ENCODE measurements around the gene TPSAB1. TPM values are rescaled to one million over a fixed set of nuclear protein-coding genes. Genes with fewer than 3 reads are reported as not detected.

The TPSAB1 gene
- total RNA-seq, 5 donors from 2014 or later (not counting 1 experiment from before 2014, with no cell fraction given) = 0.39 to 1.6 (median 1.2) TPM; not detected in 2

DNA sequence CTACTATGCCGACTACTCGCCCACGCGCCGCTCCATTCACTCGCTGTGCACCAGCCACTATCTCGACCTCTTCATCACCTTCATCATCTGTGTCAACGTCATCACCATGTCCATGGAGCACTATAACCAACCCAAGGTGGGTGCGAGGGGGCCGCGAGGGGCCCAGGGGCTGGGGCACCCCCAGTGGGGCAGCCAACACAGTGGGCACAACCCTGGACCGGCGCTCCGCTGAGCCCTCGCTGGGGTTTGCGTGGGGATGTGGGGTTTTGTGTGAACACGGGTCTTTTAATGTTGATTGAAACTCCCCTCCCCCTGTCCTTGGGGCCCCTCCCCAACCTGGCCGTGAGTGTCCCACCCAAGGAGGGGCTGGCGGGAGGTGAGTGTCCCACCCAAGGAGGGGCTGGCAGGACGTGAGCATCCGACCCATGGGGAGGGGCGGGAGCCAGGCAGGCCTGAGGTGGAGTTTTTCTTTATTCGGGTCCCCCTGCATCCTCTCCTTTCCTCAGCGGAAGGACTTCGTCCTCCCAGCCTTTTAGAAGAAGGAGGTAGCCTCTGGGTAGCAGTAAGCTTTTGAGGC is 26.6 kb upstream of the TPSAB1 start:
- H3K9me3 ChIP-seq = no peaks in the 10 kb centered on the region
- no peak overlapping the region for H3K4me3 Mint-ChIP-seq
- H3K36me3 ChIP-seq (ENCODE audit: control insufficient read depth in 2 of 2, extremely low read depth in 1 of 2, insufficient read depth in 1 of 2, low read length in 1 of 2) = no peaks in the 10 kb centered on the region
- DNase-seq (no peak), ATAC-seq (replicated peaks in 1 of 4) (no peak)
- 91% methylated on average over 9 of the region's 25 CpGs for WGBS (ENCODE audit: insufficient coverage)
- no peaks in the 10 kb centered on the region for H3K36me3 Mint-ChIP-seq
- H3K27me3 Mint-ChIP-seq = no peaks in the 10 kb centered on the region
- peaks cover 0 to 2% (median 0%) of the 10 kb centered on the region in 3 donors for H3K4me1 Mint-ChIP-seq
- peaks cover 0 to 8% of the 10 kb centered on the region in 2 experiments for H3K4me1 ChIP-seq (ENCODE audit: control insufficient read depth in 1 of 2, extremely low read depth in 1 of 2, insufficient read depth in 2 of 2, low read length in 2 of 2)
- H3K4me3 ChIP-seq (ENCODE audit: control insufficient read depth in 1 of 2, extremely low read depth in 1 of 2, low read length in 1 of 2) = no peak overlapping the region
- H3K9me3 Mint-ChIP-seq = no peaks in the 10 kb centered on the region
- no peak overlapping the region for H3K27ac Mint-ChIP-seq
- H3K27ac ChIP-seq (ENCODE audit: low read length) = no peak overlapping the region
- peaks cover 0 to 10% of the 10 kb centered on the region in 2 experiments for H3K27me3 ChIP-seq (replicated peaks in 1 of 2; ENCODE audit: control insufficient read depth in 2 of 2, extremely low read depth in 1 of 2, insufficient read depth in 2 of 2, low read length in 1 of 2)
- POLR2A ChIA-PET = no interaction called here
- CTCF ChIA-PET = no interaction called here

DNA sequence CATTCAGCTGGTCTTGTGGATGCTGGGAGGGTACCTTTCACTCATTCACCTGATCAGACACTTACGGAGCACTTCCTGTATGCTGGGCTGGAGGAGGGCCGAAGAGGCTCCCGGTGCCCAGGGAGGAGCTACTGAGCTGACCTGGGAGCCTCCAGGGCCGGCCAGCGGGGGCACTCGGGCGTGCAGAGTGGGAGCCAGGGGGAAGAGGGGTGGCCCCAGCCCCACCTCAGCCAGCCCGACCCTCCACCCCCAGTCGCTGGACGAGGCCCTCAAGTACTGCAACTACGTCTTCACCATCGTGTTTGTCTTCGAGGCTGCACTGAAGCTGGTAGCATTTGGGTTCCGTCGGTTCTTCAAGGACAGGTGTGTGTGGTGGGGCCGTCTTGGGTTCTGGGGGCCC is 25.8 kb upstream of the TPSAB1 start:
- Mint-ChIP-seq H3K9me3 (no peaks in the 10 kb centered on the region), H3K36me3 (no peaks in the 10 kb centered on the region), H3K4me1 (no peaks in the 10 kb centered on the region), H3K27ac (no peak overlapping the region), H3K4me3 (no peak overlapping the region), H3K27me3 (no peaks in the 10 kb centered on the region)
- ATAC-seq (replicated peaks in 1 of 4) = no peak
- 78% methylated on average over 5 of the region's 16 CpGs for WGBS (ENCODE audit: insufficient coverage)
- H3K4me3 ChIP-seq (ENCODE audit: control insufficient read depth in 1 of 2, extremely low read depth in 1 of 2, low read length in 1 of 2) = no peak overlapping the region
- CTCF ChIA-PET = interaction anchor here in 1 of 2 donors (0.6 kb wide), 1 partner anchor 1120 kb away, joined by 10 read pairs; no protein-coding TSS in a partner anchor
- no peak overlapping the region for H3K27ac ChIP-seq (ENCODE audit: low read length)
- no peaks in the 10 kb centered on the region for H3K36me3 ChIP-seq (ENCODE audit: control insufficient read depth in 2 of 2, extremely low read depth in 1 of 2, insufficient read depth in 1 of 2, low read length in 1 of 2)
- peaks cover 0 to 10% of the 10 kb centered on the region in 2 experiments for H3K27me3 ChIP-seq (replicated peaks in 1 of 2; ENCODE audit: control insufficient read depth in 2 of 2, extremely low read depth in 1 of 2, insufficient read depth in 2 of 2, low read length in 1 of 2)
- H3K4me1 ChIP-seq (ENCODE audit: control insufficient read depth in 1 of 2, extremely low read depth in 1 of 2, insufficient read depth in 2 of 2, low read length in 2 of 2) = peaks cover 0 to 2% of the 10 kb centered on the region in 2 experiments
- H3K9me3 ChIP-seq = no peaks in the 10 kb centered on the region
- DNase-seq = no peak
- POLR2A ChIA-PET = interaction anchor here in 1 of 2 donors (0.6 kb wide), 1 partner anchor 128 kb away, joined by 5 read pairs; no protein-coding TSS in a partner anchor

DNA sequence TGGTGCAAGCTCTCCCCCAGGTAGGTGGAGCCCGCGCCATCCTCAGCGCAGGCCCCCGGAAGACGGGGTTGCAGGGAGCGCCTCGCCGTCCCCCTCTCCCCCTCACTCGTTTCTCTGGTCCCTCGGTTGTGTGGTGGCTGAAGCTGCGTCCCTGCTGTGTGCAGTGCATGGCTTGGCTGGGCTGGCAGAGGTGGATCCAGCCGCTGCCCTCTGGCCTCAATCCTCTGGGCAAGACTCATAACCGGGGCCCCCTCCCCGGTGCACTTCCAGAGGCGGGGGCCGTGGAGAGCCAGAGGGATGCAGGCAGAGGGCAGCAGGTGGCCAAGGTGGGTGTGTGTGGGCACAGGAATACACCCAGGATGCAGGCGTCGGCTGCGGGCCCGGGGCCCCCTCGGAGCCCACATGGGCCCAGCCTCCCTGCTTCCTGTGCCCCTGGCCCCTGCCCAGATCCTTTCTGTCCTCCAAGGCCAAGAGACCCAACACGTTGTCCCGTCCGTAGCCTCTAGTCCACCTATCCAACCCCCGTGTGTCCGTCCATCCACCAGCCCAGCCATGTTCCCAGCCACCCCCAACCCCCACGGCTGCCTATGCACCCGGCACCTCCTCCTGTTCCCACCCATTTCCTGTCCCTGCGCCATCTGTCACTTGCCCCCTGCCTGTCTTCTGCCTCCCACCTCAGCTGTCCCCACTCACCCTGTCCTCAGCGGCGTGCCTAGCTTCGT is 24.8 kb upstream of the TPSAB1 start:
- Mint-ChIP-seq H3K4me3 (no peak overlapping the region), H3K36me3 (no peaks in the 10 kb centered on the region), H3K4me1 (no peaks in the 10 kb centered on the region), H3K27ac (no peak overlapping the region), H3K27me3 (no peaks in the 10 kb centered on the region), H3K9me3 (no peaks in the 10 kb centered on the region)
- DNase-seq (no peak), ATAC-seq (replicated peaks in 1 of 4) (no peak)
- CTCF ChIA-PET = no interaction called here
- no peaks in the 10 kb centered on the region for H3K36me3 ChIP-seq (ENCODE audit: control insufficient read depth in 2 of 2, extremely low read depth in 1 of 2, insufficient read depth in 1 of 2, low read length in 1 of 2)
- no peak overlapping the region for H3K27ac ChIP-seq (ENCODE audit: low read length)
- 66% methylated on average over 25 of the region's 32 CpGs for WGBS (ENCODE audit: insufficient coverage)
- H3K27me3 ChIP-seq (replicated peaks in 1 of 2; ENCODE audit: control insufficient read depth in 2 of 2, extremely low read depth in 1 of 2, insufficient read depth in 2 of 2, low read length in 1 of 2) = peaks cover 0 to 10% of the 10 kb centered on the region in 2 experiments
- no peak overlapping the region for H3K4me3 ChIP-seq (ENCODE audit: control insufficient read depth in 1 of 2, extremely low read depth in 1 of 2, low read length in 1 of 2)
- POLR2A ChIA-PET = no interaction called here
- no peaks in the 10 kb centered on the region for H3K9me3 ChIP-seq
- no peaks in the 10 kb centered on the region for H3K4me1 ChIP-seq (ENCODE audit: control insufficient read depth in 1 of 2, extremely low read depth in 1 of 2, insufficient read depth in 2 of 2, low read length in 2 of 2)

DNA sequence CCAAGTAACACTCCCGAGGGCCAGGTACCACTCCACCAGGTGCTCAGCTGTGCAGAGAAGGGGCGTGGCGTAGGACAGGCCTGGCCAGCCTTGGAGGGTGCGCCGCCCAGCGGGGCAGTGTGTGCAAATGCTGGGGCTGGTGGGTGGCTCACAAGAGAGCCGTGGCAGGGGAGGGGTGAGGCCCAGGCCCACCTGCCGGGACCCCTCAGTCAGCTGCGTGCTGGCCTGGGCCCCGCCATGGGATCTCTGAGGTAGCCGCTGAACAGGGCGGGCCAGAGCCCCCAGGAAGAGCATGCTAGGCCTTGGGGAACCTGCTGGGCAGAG is 24.2 kb upstream of the TPSAB1 start:
- Histone ChIP-seq H3K9me3 (no peaks in the 10 kb centered on the region), H3K27me3 (replicated peaks in 1 of 2; ENCODE audit: control insufficient read depth in 2 of 2, extremely low read depth in 1 of 2, insufficient read depth in 2 of 2, low read length in 1 of 2) (peaks cover 0 to 11% of the 10 kb centered on the region in 2 experiments), H3K36me3 (ENCODE audit: control insufficient read depth in 2 of 2, extremely low read depth in 1 of 2, insufficient read depth in 1 of 2, low read length in 1 of 2) (no peaks in the 10 kb centered on the region), H3K27ac (ENCODE audit: low read length) (no peak overlapping the region), H3K4me1 (ENCODE audit: control insufficient read depth in 1 of 2, extremely low read depth in 1 of 2, insufficient read depth in 2 of 2, low read length in 2 of 2) (no peaks in the 10 kb centered on the region), H3K4me3 (ENCODE audit: control insufficient read depth in 1 of 2, extremely low read depth in 1 of 2, low read length in 1 of 2) (no peak overlapping the region)
- ChIA-PET CTCF (no interaction called here), POLR2A (no interaction called here)
- no peak overlapping the region for H3K27ac Mint-ChIP-seq
- no peaks in the 10 kb centered on the region for H3K9me3 Mint-ChIP-seq
- H3K27me3 Mint-ChIP-seq = no peaks in the 10 kb centered on the region
- 84% methylated on average over 12 of the region's 12 CpGs for WGBS (ENCODE audit: insufficient coverage)
- ATAC-seq (replicated peaks in 1 of 4) = no peak
- H3K4me3 Mint-ChIP-seq = no peak overlapping the region
- H3K4me1 Mint-ChIP-seq = no peaks in the 10 kb centered on the region
- DNase-seq = no peak
- H3K36me3 Mint-ChIP-seq = no peaks in the 10 kb centered on the region

DNA sequence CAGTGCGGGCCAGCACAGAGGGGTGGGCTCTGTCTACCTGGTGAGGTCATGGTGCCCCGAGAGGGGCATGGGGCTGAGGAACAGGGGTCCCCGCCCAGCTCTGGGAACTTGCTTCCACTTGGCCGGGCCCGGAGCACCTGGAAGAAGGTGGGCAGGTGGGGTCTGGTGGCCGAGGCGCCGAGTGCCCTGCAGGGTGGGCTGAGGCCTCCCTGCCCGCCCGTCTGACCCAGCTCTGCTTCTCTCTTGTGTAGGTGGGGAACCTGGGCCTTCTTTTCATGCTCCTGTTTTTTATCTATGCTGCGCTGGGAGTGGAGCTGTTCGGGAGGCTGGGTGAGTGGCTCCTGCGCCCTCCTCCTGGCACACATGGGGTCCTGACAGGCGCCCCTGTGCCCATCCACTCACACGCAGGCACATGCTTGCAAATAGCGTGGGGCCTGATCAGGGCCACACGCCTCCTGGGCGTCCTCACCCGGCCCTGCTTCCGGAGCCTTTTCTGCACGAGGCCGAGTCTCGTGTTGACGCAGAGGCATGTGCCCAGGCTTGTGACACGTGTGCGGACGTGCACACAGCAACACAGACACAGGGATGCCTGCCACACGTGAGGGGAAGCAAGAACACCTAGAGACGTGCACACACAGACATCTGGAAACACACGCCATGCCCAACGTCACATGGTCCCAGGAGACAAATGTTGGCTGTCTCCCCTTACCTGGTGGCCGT is 23.7 kb upstream of the TPSAB1 start:
- Histone ChIP-seq H3K4me1 (ENCODE audit: control insufficient read depth in 1 of 2, extremely low read depth in 1 of 2, insufficient read depth in 2 of 2, low read length in 2 of 2) (no peaks in the 10 kb centered on the region), H3K27ac (ENCODE audit: low read length) (no peak overlapping the region), H3K4me3 (ENCODE audit: control insufficient read depth in 1 of 2, extremely low read depth in 1 of 2, low read length in 1 of 2) (no peak overlapping the region), H3K9me3 (no peaks in the 10 kb centered on the region), H3K36me3 (ENCODE audit: control insufficient read depth in 2 of 2, extremely low read depth in 1 of 2, insufficient read depth in 1 of 2, low read length in 1 of 2) (no peaks in the 10 kb centered on the region), H3K27me3 (replicated peaks in 1 of 2; ENCODE audit: control insufficient read depth in 2 of 2, extremely low read depth in 1 of 2, insufficient read depth in 2 of 2, low read length in 1 of 2) (peaks cover 0 to 15% of the 10 kb centered on the region in 2 experiments)
- no peaks in the 10 kb centered on the region for H3K36me3 Mint-ChIP-seq
- H3K27ac Mint-ChIP-seq = no peak overlapping the region
- ChIA-PET POLR2A (no interaction called here), CTCF (no interaction called here)
- no peak for DNase-seq
- H3K4me3 Mint-ChIP-seq = no peak overlapping the region
- no peak for ATAC-seq (replicated peaks in 1 of 4)
- WGBS (ENCODE audit: insufficient coverage) = 85% methylated on average over 32 of the region's 32 CpGs
- no peaks in the 10 kb centered on the region for H3K4me1 Mint-ChIP-seq
- H3K27me3 Mint-ChIP-seq = no peaks in the 10 kb centered on the region
- no peaks in the 10 kb centered on the region for H3K9me3 Mint-ChIP-seq

DNA sequence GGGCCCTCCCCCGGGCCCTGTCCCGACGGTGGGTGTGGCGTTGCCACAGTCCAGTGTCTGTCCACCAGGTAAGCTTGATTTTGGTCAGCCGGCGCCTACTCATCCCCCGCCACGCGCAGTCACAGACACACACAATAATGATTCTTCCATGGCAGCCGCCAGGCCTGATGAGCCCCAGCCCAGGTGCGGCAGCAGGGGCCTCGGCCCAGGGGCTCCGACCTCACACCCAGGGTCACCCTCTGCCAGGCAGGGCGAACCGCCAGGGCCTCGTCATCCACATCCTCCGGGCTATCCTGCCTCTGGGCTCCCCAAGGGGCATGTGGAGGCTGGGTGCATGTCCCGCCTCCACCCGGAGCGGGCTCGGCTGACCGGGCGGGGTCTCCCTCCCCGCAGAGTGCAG is 23.0 kb upstream of the TPSAB1 start:
- Mint-ChIP-seq H3K27ac (no peak overlapping the region), H3K36me3 (no peaks in the 10 kb centered on the region), H3K4me1 (no peaks in the 10 kb centered on the region), H3K4me3 (no peak overlapping the region), H3K9me3 (no peaks in the 10 kb centered on the region), H3K27me3 (no peaks in the 10 kb centered on the region)
- ChIA-PET CTCF (no interaction called here), POLR2A (no interaction called here)
- Histone ChIP-seq H3K4me3 (ENCODE audit: control insufficient read depth in 1 of 2, extremely low read depth in 1 of 2, low read length in 1 of 2) (no peak overlapping the region), H3K27ac (ENCODE audit: low read length) (no peak overlapping the region), H3K36me3 (ENCODE audit: control insufficient read depth in 2 of 2, extremely low read depth in 1 of 2, insufficient read depth in 1 of 2, low read length in 1 of 2) (no peaks in the 10 kb centered on the region), H3K4me1 (ENCODE audit: control insufficient read depth in 1 of 2, extremely low read depth in 1 of 2, insufficient read depth in 2 of 2, low read length in 2 of 2) (no peaks in the 10 kb centered on the region), H3K27me3 (replicated peaks in 1 of 2; ENCODE audit: control insufficient read depth in 2 of 2, extremely low read depth in 1 of 2, insufficient read depth in 2 of 2, low read length in 1 of 2) (peaks cover 0 to 17% of the 10 kb centered on the region in 2 experiments), H3K9me3 (no peaks in the 10 kb centered on the region)
- DNase-seq (no peak), ATAC-seq (replicated peaks in 1 of 4) (no peak)
- 88% methylated on average over 24 of the region's 24 CpGs for whole genome bisulfite sequencing (ENCODE audit: insufficient coverage)

Measured in T-cell (primary cell).